Measurements from ENCODE around the gene GLI3. TPM values are rescaled to one million over a fixed set of nuclear protein-coding genes. Genes with fewer than 3 reads are reported as not detected.

Gene GLI3
- total RNA-seq, 2 donors from 2014 or later = 0.17 to 0.74 TPM

GRCh38 chr7:42022056-42022455 lies 215.0 kb downstream of the GLI3 start:
- H3K4me1 Mint-ChIP-seq = no peaks in the 10 kb centered on the region
- no peaks in the 10 kb centered on the region for H3K9me3 Mint-ChIP-seq
- no peak overlapping the region for H3K27ac Mint-ChIP-seq
- ATAC-seq (replicated peaks) = no peak
- peaks cover 6% of the 10 kb centered on the region for H3K27me3 Mint-ChIP-seq
- no peak overlapping the region for H3K4me3 Mint-ChIP-seq
- H3K36me3 Mint-ChIP-seq (ENCODE audit: low read depth) = no peaks in the 10 kb centered on the region

GRCh38 chr7:42021631-42022030 lies 215.4 kb downstream of the GLI3 start:
- Mint-ChIP-seq H3K27ac (no peak overlapping the region), H3K27me3 (peaks cover 10% of the 10 kb centered on the region), H3K4me1 (peaks cover 3% of the 10 kb centered on the region), H3K4me3 (no peak overlapping the region), H3K36me3 (ENCODE audit: low read depth) (no peaks in the 10 kb centered on the region), H3K9me3 (peaks cover 3% of the 10 kb centered on the region)
- no peak for ATAC-seq (replicated peaks)

- H3K4me1 Mint-ChIP-seq = peaks cover 3% of the 10 kb centered on the region
- no peak for ATAC-seq (replicated peaks)
- no peak overlapping the region for H3K27ac Mint-ChIP-seq
- no peak overlapping the region for H3K4me3 Mint-ChIP-seq
- peaks cover 5% of the 10 kb centered on the region for H3K9me3 Mint-ChIP-seq
- H3K36me3 Mint-ChIP-seq (ENCODE audit: low read depth) = no peaks in the 10 kb centered on the region
- peaks cover 12% of the 10 kb centered on the region for H3K27me3 Mint-ChIP-seq
Measured at GRCh38 chr7:42020061-42020460, 216.9 kb downstream of the GLI3 start.

- H3K4me3 Mint-ChIP-seq = no peak overlapping the region
- no peaks in the 10 kb centered on the region for H3K36me3 Mint-ChIP-seq (ENCODE audit: low read depth)
- H3K4me1 Mint-ChIP-seq = peaks cover 3% of the 10 kb centered on the region
Measured at GRCh38 chr7:42017349-42017986, 219.5 kb downstream of the GLI3 start.

GRCh38 chr7:42016517-42016916 lies 220.5 kb downstream of the GLI3 start:
- H3K4me1 Mint-ChIP-seq = peaks cover 3% of the 10 kb centered on the region
- H3K4me3 Mint-ChIP-seq = no peak overlapping the region
- peaks cover 12% of the 10 kb centered on the region for H3K27me3 Mint-ChIP-seq
- no peak for ATAC-seq (replicated peaks)
- H3K27ac Mint-ChIP-seq = no peak overlapping the region
- peaks cover 11% of the 10 kb centered on the region for H3K9me3 Mint-ChIP-seq
- no peaks in the 10 kb centered on the region for H3K36me3 Mint-ChIP-seq (ENCODE audit: low read depth)

More at GRCh38 chr7:42017349-42017986, 219.5 kb downstream of the GLI3 start:
- Mint-ChIP-seq H3K27me3 (peaks cover 12% of the 10 kb centered on the region), H3K27ac (no peak overlapping the region), H3K9me3 (peaks cover 11% of the 10 kb centered on the region)
- ATAC-seq (replicated peaks) = no peak

- no peaks in the 10 kb centered on the region for H3K36me3 Mint-ChIP-seq (ENCODE audit: low read depth)
- ATAC-seq (replicated peaks) = no peak
- H3K27me3 Mint-ChIP-seq = peaks cover 12% of the 10 kb centered on the region
- no peak overlapping the region for H3K4me3 Mint-ChIP-seq
- peaks cover 11% of the 10 kb centered on the region for H3K9me3 Mint-ChIP-seq
- peaks cover 3% of the 10 kb centered on the region for H3K4me1 Mint-ChIP-seq
- no peak overlapping the region for H3K27ac Mint-ChIP-seq
Measured at GRCh38 chr7:42014625-42015618, 222.1 kb downstream of the GLI3 start.

- ATAC-seq (replicated peaks) = no peak
- H3K36me3 Mint-ChIP-seq (ENCODE audit: low read depth) = no peaks in the 10 kb centered on the region
- no peak overlapping the region for H3K4me3 Mint-ChIP-seq
- peaks cover 3% of the 10 kb centered on the region for H3K4me1 Mint-ChIP-seq
- peaks cover 11% of the 10 kb centered on the region for H3K9me3 Mint-ChIP-seq
- peaks cover 10% of the 10 kb centered on the region for H3K27me3 Mint-ChIP-seq
- no peak overlapping the region for H3K27ac Mint-ChIP-seq
Measured at GRCh38 chr7:42012786-42013360, 224.1 kb downstream of the GLI3 start.

GRCh38 chr7:42012313-42012712 lies 224.7 kb downstream of the GLI3 start:
- Mint-ChIP-seq H3K4me3 (no peak overlapping the region), H3K4me1 (peaks cover 3% of the 10 kb centered on the region), H3K36me3 (ENCODE audit: low read depth) (no peaks in the 10 kb centered on the region), H3K27ac (no peak overlapping the region), H3K9me3 (peaks cover 11% of the 10 kb centered on the region), H3K27me3 (peaks cover 10% of the 10 kb centered on the region)
- ATAC-seq (replicated peaks) = no peak

GRCh38 chr7:42011846-42012245 lies 225.2 kb downstream of the GLI3 start:
- H3K36me3 Mint-ChIP-seq (ENCODE audit: low read depth) = no peaks in the 10 kb centered on the region
- peaks cover 2% of the 10 kb centered on the region for H3K4me1 Mint-ChIP-seq
- H3K9me3 Mint-ChIP-seq = peaks cover 10% of the 10 kb centered on the region
- H3K27me3 Mint-ChIP-seq = peaks cover 8% of the 10 kb centered on the region
- no peak overlapping the region for H3K4me3 Mint-ChIP-seq
- no peak for ATAC-seq (replicated peaks)
- no peak overlapping the region for H3K27ac Mint-ChIP-seq

- Mint-ChIP-seq H3K27ac (no peak overlapping the region), H3K27me3 (peaks cover 4% of the 10 kb centered on the region), H3K36me3 (ENCODE audit: low read depth) (no peaks in the 10 kb centered on the region), H3K4me1 (no peaks in the 10 kb centered on the region), H3K9me3 (peaks cover 6% of the 10 kb centered on the region), H3K4me3 (no peak overlapping the region)
- no peak for ATAC-seq (replicated peaks)
Measured at GRCh38 chr7:42010751-42011150, 226.3 kb downstream of the GLI3 start.

- no peaks in the 10 kb centered on the region for H3K36me3 Mint-ChIP-seq (ENCODE audit: low read depth)
- H3K4me1 Mint-ChIP-seq = no peaks in the 10 kb centered on the region
- no peaks in the 10 kb centered on the region for H3K9me3 Mint-ChIP-seq
- H3K4me3 Mint-ChIP-seq = no peak overlapping the region
- no peak overlapping the region for H3K27ac Mint-ChIP-seq
- ATAC-seq (replicated peaks) = no peak
- H3K27me3 Mint-ChIP-seq = peaks cover 4% of the 10 kb centered on the region
Measured at GRCh38 chr7:42006801-42007513, 230.1 kb downstream of the GLI3 start.

GRCh38 chr7:42002654-42003053 lies 234.4 kb downstream of the GLI3 start:
- no peak overlapping the region for H3K4me3 Mint-ChIP-seq
- H3K27ac Mint-ChIP-seq = no peak overlapping the region
- peaks cover 9% of the 10 kb centered on the region for H3K27me3 Mint-ChIP-seq
- no peak for ATAC-seq (replicated peaks)
- H3K36me3 Mint-ChIP-seq (ENCODE audit: low read depth) = no peaks in the 10 kb centered on the region
- H3K4me1 Mint-ChIP-seq = no peaks in the 10 kb centered on the region
- H3K9me3 Mint-ChIP-seq = no peaks in the 10 kb centered on the region

GRCh38 chr7:41999736-42000283 lies 237.2 kb downstream of the GLI3 start:
- Mint-ChIP-seq H3K27ac (no peak overlapping the region), H3K36me3 (ENCODE audit: low read depth) (no peaks in the 10 kb centered on the region), H3K4me1 (no peaks in the 10 kb centered on the region), H3K27me3 (peaks cover 12% of the 10 kb centered on the region), H3K4me3 (no peak overlapping the region), H3K9me3 (no peaks in the 10 kb centered on the region)
- ATAC-seq (replicated peaks) = no peak

GRCh38 chr7:41998041-41998440 lies 239.0 kb downstream of the GLI3 start:
- Mint-ChIP-seq H3K4me1 (no peaks in the 10 kb centered on the region), H3K27me3 (peaks cover 12% of the 10 kb centered on the region), H3K36me3 (ENCODE audit: low read depth) (no peaks in the 10 kb centered on the region), H3K27ac (no peak overlapping the region), H3K9me3 (no peaks in the 10 kb centered on the region), H3K4me3 (no peak overlapping the region)
- no peak for ATAC-seq (replicated peaks)

Measured in activated T-helper 17 cell treated with anti-CD3 and anti-CD28 coated beads, Interleukin-2, amount 50 U/mL, for 72 hours (primary cell).